Gastroesophageal sphincter (tissue), 3 donors: ENCODE data around the gene CCR4.

ENCODE experiments used
- EP300 ChIP-seq: sonication (generic); formaldehyde crosslinking; IDR thresholded peaks from one replicate; pipeline ENCODE4 v1.6.1; 2017; ENCODE audit warnings: antibody characterized with exemption, mild to moderate bottlenecking
- POLR2A ChIP-seq, 2 donors: fragments of 450-650 bp; IDR thresholded peaks; one replicate each; pipeline ENCODE4 v1.6.1; 2017; ENCODE audit warnings: antibody characterized with exemption in 2 of 2, mild to moderate bottlenecking in 2 of 2, moderate library complexity in 1 of 2
- POLR2AphosphoS5 ChIP-seq: sonication (generic); formaldehyde crosslinking; IDR thresholded peaks from one replicate; pipeline ENCODE4 v1.6.1; 2017; ENCODE audit warnings: antibody characterized with exemption
- TF ChIP-seq, protein P1 (sequence below), 4 experiments: fragments of 200-600 bp in 2 of 4; fragments of 450-650 bp in 2 of 4; sonication (generic) in 1 of 4; IDR thresholded peaks; one replicate each; pipeline ENCODE4 v1.5.1; 2017 to 2019; ENCODE audit warnings: antibody characterized with exemption in 4 of 4, mild to moderate bottlenecking in 2 of 4, moderate library complexity in 2 of 4

DNA sequence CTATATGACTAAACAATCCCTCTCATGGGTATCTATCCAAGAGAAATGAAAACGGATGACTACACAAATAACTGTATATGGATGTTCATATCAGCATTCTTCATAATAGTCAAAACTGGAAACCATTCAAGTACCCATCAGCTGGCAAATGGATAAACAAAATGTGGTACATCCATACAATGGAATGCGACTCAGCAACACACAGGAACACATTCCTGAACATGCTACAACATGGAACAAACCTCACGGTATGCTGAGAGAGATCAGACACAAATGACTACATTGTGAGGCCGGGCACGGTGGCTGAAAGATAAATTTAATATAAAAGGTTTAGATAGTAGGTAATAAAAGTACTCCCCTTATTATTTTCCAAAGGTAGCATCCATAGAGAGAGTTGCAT, 42.6 kb downstream of the CCR4 start:
- TF ChIP-seq POLR2A (IDR thresholded peaks at IDR 0.05) (no peak), POLR2AphosphoS5 (no peak), EP300 (no peak)
- TF ChIP-seq, protein P1, sequence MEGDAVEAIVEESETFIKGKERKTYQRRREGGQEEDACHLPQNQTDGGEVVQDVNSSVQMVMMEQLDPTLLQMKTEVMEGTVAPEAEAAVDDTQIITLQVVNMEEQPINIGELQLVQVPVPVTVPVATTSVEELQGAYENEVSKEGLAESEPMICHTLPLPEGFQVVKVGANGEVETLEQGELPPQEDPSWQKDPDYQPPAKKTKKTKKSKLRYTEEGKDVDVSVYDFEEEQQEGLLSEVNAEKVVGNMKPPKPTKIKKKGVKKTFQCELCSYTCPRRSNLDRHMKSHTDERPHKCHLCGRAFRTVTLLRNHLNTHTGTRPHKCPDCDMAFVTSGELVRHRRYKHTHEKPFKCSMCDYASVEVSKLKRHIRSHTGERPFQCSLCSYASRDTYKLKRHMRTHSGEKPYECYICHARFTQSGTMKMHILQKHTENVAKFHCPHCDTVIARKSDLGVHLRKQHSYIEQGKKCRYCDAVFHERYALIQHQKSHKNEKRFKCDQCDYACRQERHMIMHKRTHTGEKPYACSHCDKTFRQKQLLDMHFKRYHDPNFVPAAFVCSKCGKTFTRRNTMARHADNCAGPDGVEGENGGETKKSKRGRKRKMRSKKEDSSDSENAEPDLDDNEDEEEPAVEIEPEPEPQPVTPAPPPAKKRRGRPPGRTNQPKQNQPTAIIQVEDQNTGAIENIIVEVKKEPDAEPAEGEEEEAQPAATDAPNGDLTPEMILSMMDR (IDR thresholded peaks at IDR 0.05): no peak
